Stomach (tissue), 9 donors: ENCODE measurements around the gene JAKMIP2. TPM values are rescaled to one million over a fixed set of nuclear protein-coding genes. Genes with fewer than 3 reads are reported as not detected.
"Not testable (repeated sequence)": the region's sequence is repeated elsewhere in the genome, so short reads cannot be mapped to it uniquely, and the experiment has no call there.

Source experiments
- DNase-seq, 2 donors: peaks; one replicate each; pipeline versions ENCODE4 v3.0.0 to v3.0.0-alpha.2; 2013 to 2019
- H3K27ac ChIP-seq, 5 donors: fragments of 200-600 bp in 4 of 5; sonication (generic) in 4 of 5; one replicate each; pipeline ENCODE4 v1.5.1; 2013 to 2019; ENCODE audit warnings: mild to moderate bottlenecking in 1 of 5, moderate library complexity in 1 of 5
- H3K27me3 ChIP-seq, 3 donors: fragments of 200-600 bp; sonication (generic); one replicate each; pipeline ENCODE4 v1.5.1; 2017 to 2019; ENCODE audit warnings: mixed run types in 1 of 3
- H3K36me3 ChIP-seq, 4 donors: fragments of 200-600 bp; sonication (generic); 1 replicate in 3 of 4; 2 replicates in 1 of 4; pipeline ENCODE4 v1.5.1; 2016 to 2019
- H3K4me1 ChIP-seq, 4 donors: fragments of 200-600 bp; sonication (generic); one replicate each; pipeline ENCODE4 v1.5.1; 2016 to 2019
- H3K4me3 ChIP-seq, 4 donors: fragments of 200-600 bp; sonication (generic) in 3 of 4; one replicate each; pipeline ENCODE4 v1.5.1; 2016 to 2019; ENCODE audit warnings: mild to moderate bottlenecking in 1 of 4
- H3K9me3 ChIP-seq, 4 donors: fragments of 200-600 bp; sonication (generic); one replicate each; pipeline ENCODE4 v1.5.1; 2016 to 2019
- EP300 ChIP-seq: sonication (generic); formaldehyde crosslinking; IDR thresholded peaks from one replicate; pipeline ENCODE4 v1.6.1; 2017; ENCODE audit warnings: antibody characterized with exemption
- POLR2A ChIP-seq, 4 donors: fragments of 450-650 bp; IDR thresholded peaks; one replicate each; pipeline ENCODE4 v1.6.1; 2016; ENCODE audit warnings: antibody characterized with exemption in 4 of 4, control low read depth in 2 of 4, mild to moderate bottlenecking in 1 of 4, moderate library complexity in 1 of 4
- POLR2AphosphoS5 ChIP-seq, 3 donors: sonication (generic); formaldehyde crosslinking; IDR thresholded peaks; one replicate each; pipeline ENCODE4 v1.6.1; 2016; ENCODE audit warnings: antibody characterized with exemption in 3 of 3
- WGBS, 5 donors: extraction: QIAGEN DNeasy Blood & Tissue Kit in 3 of 5; methylation state at CpG; one replicate each; pipeline versions ENCODE4 v1.1.5 to v1.1.7; 2013 to 2018; 5-methylcytosine and 5-hydroxymethylcytosine counted together
- intact Hi-C: fragments of 100-400 bp; cut with DNase I; formaldehyde crosslinking; loops from one replicate; pipeline ENCODE4 v1.15.1; 2023; ENCODE audit warnings: low total_unique reads
- polyA plus RNA-seq, 3 donors: library from polyadenylated mRNA; stranded (reverse); fragments of 200-250 nt; gene quantifications; one replicate each; pipeline ENCODE4 v1.2.3, GENCODE V29; 2013
- total RNA-seq, 5 donors: library from RNA; depleted of rRNA; stranded (reverse); fragments of >200 nt; gene quantifications; one replicate each; pipeline versions ENCODE4 v1.1.0 to v1.2.3, GENCODE V29; 2014 to 2016
- TF ChIP-seq, protein P1 (sequence below), 7 experiments: fragments of 450-650 bp in 4 of 7; fragments of 200-600 bp in 3 of 7; sonication (generic) in 3 of 7; IDR thresholded peaks; one replicate each; pipeline ENCODE4 v1.5.1; 2016 to 2019; ENCODE audit warnings: antibody characterized with exemption in 7 of 7, control low read depth in 2 of 7, mild to moderate bottlenecking in 1 of 7
- donor health status: healthy with polysubstance abuse.
- donor health status: Bipolar disorder and iron deficiency.
- donor health status: healthy.

JAKMIP2 gene
- total and polyA plus RNA-seq, 8 donors: 0.13 to 13.4 (median 2.6) TPM; not detected in 1

DNA sequence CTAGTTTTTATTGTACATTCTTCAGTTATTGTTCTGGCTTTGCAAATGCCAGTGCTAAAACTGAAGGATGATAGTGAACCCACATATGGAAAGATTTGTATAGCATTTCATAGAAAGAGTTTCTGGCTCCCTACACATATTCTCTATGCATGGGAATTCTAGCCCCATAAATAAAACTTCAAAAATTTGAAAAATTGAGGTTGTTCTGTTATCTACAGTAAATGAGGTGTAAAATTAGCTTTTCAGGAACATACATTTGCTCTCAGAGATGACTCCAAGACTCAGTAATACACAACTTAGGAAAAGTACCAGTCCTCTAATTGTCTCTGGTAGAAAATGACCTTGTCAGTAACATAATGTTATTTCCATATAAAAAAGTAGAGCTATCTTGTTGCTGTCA is 192.4 kb downstream of the JAKMIP2 start:
- TF ChIP-seq, protein P1, sequence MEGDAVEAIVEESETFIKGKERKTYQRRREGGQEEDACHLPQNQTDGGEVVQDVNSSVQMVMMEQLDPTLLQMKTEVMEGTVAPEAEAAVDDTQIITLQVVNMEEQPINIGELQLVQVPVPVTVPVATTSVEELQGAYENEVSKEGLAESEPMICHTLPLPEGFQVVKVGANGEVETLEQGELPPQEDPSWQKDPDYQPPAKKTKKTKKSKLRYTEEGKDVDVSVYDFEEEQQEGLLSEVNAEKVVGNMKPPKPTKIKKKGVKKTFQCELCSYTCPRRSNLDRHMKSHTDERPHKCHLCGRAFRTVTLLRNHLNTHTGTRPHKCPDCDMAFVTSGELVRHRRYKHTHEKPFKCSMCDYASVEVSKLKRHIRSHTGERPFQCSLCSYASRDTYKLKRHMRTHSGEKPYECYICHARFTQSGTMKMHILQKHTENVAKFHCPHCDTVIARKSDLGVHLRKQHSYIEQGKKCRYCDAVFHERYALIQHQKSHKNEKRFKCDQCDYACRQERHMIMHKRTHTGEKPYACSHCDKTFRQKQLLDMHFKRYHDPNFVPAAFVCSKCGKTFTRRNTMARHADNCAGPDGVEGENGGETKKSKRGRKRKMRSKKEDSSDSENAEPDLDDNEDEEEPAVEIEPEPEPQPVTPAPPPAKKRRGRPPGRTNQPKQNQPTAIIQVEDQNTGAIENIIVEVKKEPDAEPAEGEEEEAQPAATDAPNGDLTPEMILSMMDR (IDR thresholded peaks at IDR 0.05): no peak
- TF ChIP-seq EP300: no peak
- no peak for TF ChIP-seq POLR2A (IDR thresholded peaks at IDR 0.05)
- TF ChIP-seq POLR2AphosphoS5 (IDR thresholded peaks at IDR 0.05): no peak
- no peak overlapping the region for H3K27ac ChIP-seq
- peaks cover 0 to 4% (median 0%) of the 10 kb centered on the region in 4 donors for H3K9me3 ChIP-seq
- no peaks in the 10 kb centered on the region for H3K4me1 ChIP-seq
- intact Hi-C loops: no loop called here
- no peak overlapping the region for H3K4me3 ChIP-seq
- no peak for DNase-seq
- no peaks in the 10 kb centered on the region for H3K36me3 ChIP-seq
- no peaks in the 10 kb centered on the region for H3K27me3 ChIP-seq

DNA sequence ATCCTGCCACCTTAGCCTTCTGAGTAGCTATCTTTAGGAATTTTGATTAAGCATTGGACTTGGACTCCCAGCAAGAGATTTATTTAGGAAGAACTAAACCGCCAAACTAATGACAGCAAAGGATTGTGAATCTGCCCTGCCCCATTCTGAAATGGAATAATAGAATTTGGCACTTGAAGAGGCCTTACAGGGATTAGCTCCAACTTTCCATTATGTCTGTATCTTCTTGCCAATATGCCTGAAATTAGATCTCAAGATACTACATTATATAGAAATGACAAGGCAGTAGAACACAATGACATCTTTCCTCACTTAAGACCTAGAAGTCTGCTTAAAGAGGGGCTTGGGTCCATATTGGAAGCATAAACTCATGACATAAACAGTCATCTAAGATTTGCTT is 195.7 kb downstream of the JAKMIP2 start:
- peak in 1 of 2 donors; percentile 16 for DNase-seq
- Histone ChIP-seq H3K9me3 (no peaks in the 10 kb centered on the region), H3K27me3 (no peaks in the 10 kb centered on the region), H3K4me3 (no peak overlapping the region), H3K36me3 (no peaks in the 10 kb centered on the region), H3K4me1 (no peaks in the 10 kb centered on the region), H3K27ac (no peak overlapping the region)
- 47 to 90% (median 79%) methylated on average over 1 of the region's 1 CpG for WGBS, 5 donors
- TF ChIP-seq, protein P1 (IDR thresholded peaks at IDR 0.05): no peak
- no peak for TF ChIP-seq EP300
- TF ChIP-seq POLR2AphosphoS5 (IDR thresholded peaks at IDR 0.05): no peak
- no peak for TF ChIP-seq POLR2A (IDR thresholded peaks at IDR 0.05)
- intact Hi-C loops: no loop called here

DNA sequence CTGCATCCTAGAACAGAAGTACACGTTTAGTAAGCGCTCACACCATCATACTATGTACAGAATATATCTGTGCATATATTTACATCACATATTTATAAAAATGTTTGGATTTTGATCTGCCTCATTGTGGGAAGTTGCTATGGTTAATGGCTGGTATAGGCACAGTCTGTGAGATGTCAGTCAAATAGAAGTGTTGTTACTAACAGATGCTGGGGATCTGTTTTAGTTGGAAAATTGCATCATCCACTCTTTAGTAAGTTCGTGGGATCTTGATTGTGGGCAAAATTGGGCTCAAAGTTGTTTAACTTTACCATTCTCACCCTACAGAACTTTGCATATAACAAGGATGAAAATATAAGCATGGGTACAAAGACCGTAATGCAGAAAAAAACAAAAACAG is 196.3 kb downstream of the JAKMIP2 start:
- Histone ChIP-seq H3K27me3 (no peaks in the 10 kb centered on the region), H3K36me3 (no peaks in the 10 kb centered on the region), H3K27ac (no peak overlapping the region), H3K4me3 (no peak overlapping the region), H3K4me1 (no peaks in the 10 kb centered on the region), H3K9me3 (no peaks in the 10 kb centered on the region)
- DNase-seq: no peak
- intact Hi-C loops: no loop called here
- TF ChIP-seq EP300: no peak
- TF ChIP-seq POLR2A (IDR thresholded peaks at IDR 0.05): no peak
- TF ChIP-seq, protein P1 (IDR thresholded peaks at IDR 0.05): no peak
- no peak for TF ChIP-seq POLR2AphosphoS5 (IDR thresholded peaks at IDR 0.05)
- WGBS, 5 donors: 80 to 85% (median 81%) methylated on average over 4 of the region's 4 CpGs

DNA sequence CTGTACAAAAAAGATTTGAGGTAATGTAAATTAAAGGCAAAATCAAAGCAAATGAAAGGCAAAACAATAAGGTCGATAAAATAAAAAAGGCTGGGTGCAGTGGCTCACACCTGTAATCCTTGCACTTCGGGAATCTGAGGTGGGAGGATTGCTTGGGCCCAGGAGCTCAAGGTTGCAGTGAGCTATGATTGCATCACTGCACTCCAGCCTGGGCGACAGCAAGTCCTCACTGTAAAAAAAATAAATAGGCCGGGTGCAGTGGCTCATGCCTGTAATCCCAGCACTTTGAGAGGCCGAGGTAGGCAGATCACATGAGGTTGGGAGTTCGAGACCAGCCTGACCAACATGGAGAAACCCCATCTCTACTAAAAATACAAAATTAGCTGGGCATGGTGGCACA is 200.3 kb downstream of the JAKMIP2 start:
- WGBS, 5 donors: 70 to 81% (median 79%) methylated on average over 6 of the region's 6 CpGs
- DNase-seq, intact Hi-C loops, H3K4me1 ChIP-seq, H3K27ac ChIP-seq, H3K9me3 ChIP-seq, H3K4me3 ChIP-seq, H3K36me3 ChIP-seq, H3K27me3 ChIP-seq: not testable (repeated sequence)

DNA sequence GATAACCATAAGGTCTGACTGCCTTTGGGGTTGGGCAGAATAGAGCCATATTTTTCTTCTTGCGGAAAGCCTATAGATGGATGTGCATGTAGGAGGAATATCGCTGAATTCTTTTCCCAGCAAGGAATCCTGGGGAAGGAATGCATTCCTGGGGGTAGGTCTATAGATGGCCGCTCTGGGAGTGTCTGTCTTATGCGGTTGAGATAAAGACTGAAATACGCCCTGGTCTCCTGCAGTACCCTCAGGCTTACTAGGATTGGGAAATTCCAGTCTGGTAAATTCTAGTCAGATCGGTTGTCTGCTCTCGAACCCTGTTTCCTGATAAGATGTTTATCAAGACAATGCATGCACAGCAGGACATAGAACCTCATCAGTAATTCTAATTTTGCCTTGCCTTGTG is 202.1 kb downstream of the JAKMIP2 start:
- H3K36me3 ChIP-seq, H3K27ac ChIP-seq, H3K4me1 ChIP-seq, DNase-seq, H3K27me3 ChIP-seq, intact Hi-C loops, H3K9me3 ChIP-seq, H3K4me3 ChIP-seq: not testable (repeated sequence)
- 82 to 97% (median 93%) methylated on average over 7 of the region's 7 CpGs for WGBS, 5 donors
